Measurements from ENCODE around the gene SCGB2A2. TPM values are rescaled to one million over a fixed set of nuclear protein-coding genes. Genes with fewer than 3 reads are reported as not detected.

Gene SCGB2A2
- total and polyA plus RNA-seq, 10 of the 15 experiments (the other 5 are each of a cell fraction or from before 2014, with no cell fraction given) = not detected

- ChIA-PET SMC1A (ENCODE audit: uncharacterized antibody, unreplicated experiment) (no interaction called here), RAD21 (ENCODE audit: unreplicated experiment) (interaction anchor here (2.0 kb wide), 1 partner anchor 69 kb away, joined by 11 read pairs; no protein-coding TSS in a partner anchor), POLR2A (no interaction called here), CTCF (interaction anchor here (1.0 to 1.5 kb wide), 2 partner anchors 69 to 70 kb away, joined by 3 to 4 read pairs; no protein-coding TSS in a partner anchor)
- ATAC-seq = no peak
- H3K4me2 ChIP-seq (ENCODE audit: control insufficient read depth, insufficient read depth) = no peak within 1 kb of the TSS
- H4K20me1 ChIP-seq (ENCODE audit: control insufficient read depth, insufficient read depth) = no peaks in the 10 kb centered on the region
- no TSS peak for BruUV-seq (replicated peaks)
- no peak for FAIRE-seq
- in situ Hi-C loops (cut with MboI) (no loop called here), intact Hi-C loops (cut with micrococcal nuclease; ENCODE audit: unreplicated experiment) (no loop called here)
- no peaks in the 10 kb centered on the region for H3K36me3 ChIP-seq (ENCODE audit: control insufficient read depth in 2 of 2, insufficient read depth in 2 of 2, low read length in 1 of 2)
- H3K27me3 ChIP-seq (replicated peaks in 1 of 2; ENCODE audit: control insufficient read depth in 2 of 2, insufficient read depth in 2 of 2, low read length in 1 of 2) = no peaks in the 10 kb centered on the region; a peak in 2 of 4 replicates
- no peaks in the 10 kb centered on the region for H3K4me1 ChIP-seq (ENCODE audit: control insufficient read depth, insufficient read depth, low read length)
- no peaks in the 10 kb centered on the region for H3K79me2 ChIP-seq (ENCODE audit: control insufficient read depth, insufficient read depth, low read length)
- no peak within 1 kb of the TSS for H3K4me3 ChIP-seq
- no peak for DNase-seq (ENCODE audit: low read depth, low spot score)
- no peak within 1 kb of the TSS for H2AFZ ChIP-seq (ENCODE audit: control insufficient read depth, low read depth, low read length)
- no peak within 1 kb of the TSS for H3K9ac ChIP-seq (ENCODE audit: control insufficient read depth, insufficient read depth, low read length)
- WGBS (ENCODE audit: insufficient coverage, insufficient replicate concordance, low lambda C conversion rate, missing lambda C conversion rate) = 7% methylated on average over 3 of the region's 3 CpGs
- H3K9me3 ChIP-seq (replicated peaks; ENCODE audit: control insufficient read depth, insufficient read depth, low read length) = no peaks in the 10 kb centered on the region
- H3K27ac ChIP-seq (ENCODE audit: control insufficient read depth, insufficient read depth) = no peak within 1 kb of the TSS
- TF ChIP-seq ZBED1 (IDR thresholded peaks at IDR 0.05; ENCODE audit: borderline replicate concordance) = no peak
- TF ChIP-seq WRNIP1 (IDR thresholded peaks at IDR 0.05; ENCODE audit: borderline replicate concordance, low read depth, low read length) = no peak
- TF ChIP-seq LARP7 (IDR thresholded peaks at IDR 0.05) = no peak
- TF ChIP-seq RCOR1 (conservative IDR thresholded peaks at IDR 0.05; ENCODE audit: low read depth, low read length) = no peak
- TF ChIP-seq CHD2 (IDR thresholded peaks at IDR 0.05; ENCODE audit: borderline replicate concordance, low read depth, low read length) = no peak
- no peak for TF ChIP-seq ATF7 (IDR thresholded peaks at IDR 0.05; ENCODE audit: low read depth)
- TF ChIP-seq IRF5 (IDR thresholded peaks at IDR 0.05; ENCODE audit: borderline replicate concordance) = no peak
- TF ChIP-seq ZBTB33 (IDR thresholded peaks at IDR 0.05) = no peak
- TF ChIP-seq POLR2AphosphoS2 (IDR thresholded peaks at IDR 0.05; ENCODE audit: low read depth, low read length) = no peak
- no peak for TF ChIP-seq SKIL (IDR thresholded peaks at IDR 0.05; ENCODE audit: low read depth, poor library complexity, severe bottlenecking)
- TF ChIP-seq FOS (IDR thresholded peaks at IDR 0.05; ENCODE audit: borderline replicate concordance, extremely low read depth, insufficient read length) = no peak
- TF ChIP-seq BCLAF1 (IDR thresholded peaks at IDR 0.05) = no peak
- no peak for TF ChIP-seq SRF (IDR thresholded peaks at IDR 0.05; ENCODE audit: low read depth in 2 of 2, low read length in 2 of 2)
- no peak for TF ChIP-seq KLF5 (IDR thresholded peaks at IDR 0.05; ENCODE audit: partially characterized antibody)
- no peak for TF ChIP-seq SUPT20H (IDR thresholded peaks at IDR 0.05; ENCODE audit: borderline replicate concordance, control insufficient read depth, low read depth, low read length)
These were observed 27.9 kb upstream of the SCGB2A2 start, which contains the start of gene SCGB1D2 for GRCh38 chr11:62242021-62242420. TSS of gene SCGB1D2 (plus strand) at chr11:62242239. CDS start at chr11:62242308, 69 bp downstream.
